Measurements from ENCODE around the gene OPN1SW.

The OPN1SW gene

DNA sequence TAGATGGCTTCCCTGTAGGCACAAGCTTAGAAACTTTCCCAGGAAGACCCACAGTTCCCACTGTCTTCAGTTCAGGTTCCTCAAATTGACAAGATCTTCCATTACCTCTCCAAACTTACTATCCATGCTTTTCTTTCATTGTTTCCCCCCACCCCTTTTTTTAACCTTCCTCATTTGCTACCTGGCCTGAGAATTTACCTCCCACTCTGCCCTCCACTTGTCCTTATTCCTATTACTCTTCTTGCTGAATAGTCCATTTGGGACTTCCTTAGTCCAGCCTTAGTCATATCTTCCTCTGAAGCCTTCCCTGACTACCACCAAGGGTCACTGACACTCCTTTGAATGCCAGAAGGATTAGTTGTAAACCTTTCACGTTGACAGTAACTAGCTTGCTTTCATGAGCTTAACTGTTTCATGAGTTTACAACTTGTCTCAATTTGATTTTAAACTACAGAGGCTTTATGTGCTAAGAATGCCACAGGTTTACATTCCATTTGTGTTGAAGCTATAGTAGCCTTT is 37.7 kb downstream of the OPN1SW start:
- intact Hi-C loops (cut with DNase I): no loop called here
- DNase-seq: no peak

DNA sequence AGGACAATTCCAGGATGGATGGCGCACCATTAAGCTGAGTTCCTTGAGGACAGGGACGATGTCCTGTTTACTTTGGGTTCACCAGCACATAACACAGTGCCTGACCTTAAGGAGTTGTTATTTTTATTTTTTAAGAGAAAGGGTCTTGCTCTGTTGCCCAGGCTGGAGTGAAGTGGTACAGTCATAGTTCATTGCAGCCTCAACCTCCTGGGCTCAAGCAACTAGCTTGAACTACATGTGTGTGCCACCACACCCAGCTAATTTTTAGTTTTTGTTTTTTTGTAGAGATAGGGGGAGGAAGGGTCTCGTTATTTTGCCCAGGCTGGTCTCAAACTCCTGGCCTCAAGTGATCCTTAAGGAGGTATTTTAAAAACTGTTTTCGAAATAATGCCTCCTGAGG is 38.2 kb downstream of the OPN1SW start:
- intact Hi-C loops (cut with DNase I): no loop called here
- no peak for DNase-seq

DNA sequence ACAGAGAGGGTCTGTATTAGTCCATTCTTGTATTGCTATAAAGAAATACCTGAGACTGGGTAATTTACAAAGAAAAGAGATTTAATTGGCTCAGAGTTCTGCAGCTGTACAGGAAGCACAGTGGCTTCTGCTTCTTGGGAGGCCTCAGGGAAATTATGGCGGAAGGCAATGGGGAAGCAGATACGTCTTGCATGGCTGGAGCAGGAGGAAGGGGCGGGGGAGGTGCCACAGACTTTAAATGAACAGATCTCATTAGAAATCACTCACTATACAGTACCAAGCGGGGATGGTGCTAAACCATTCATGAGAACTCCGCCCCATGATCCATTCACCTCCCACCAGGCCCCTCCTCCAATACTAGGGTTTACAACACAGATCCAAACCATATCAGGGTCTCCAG is 40.2 kb downstream of the OPN1SW start:
- intact Hi-C loops (cut with DNase I): no loop called here

DNA sequence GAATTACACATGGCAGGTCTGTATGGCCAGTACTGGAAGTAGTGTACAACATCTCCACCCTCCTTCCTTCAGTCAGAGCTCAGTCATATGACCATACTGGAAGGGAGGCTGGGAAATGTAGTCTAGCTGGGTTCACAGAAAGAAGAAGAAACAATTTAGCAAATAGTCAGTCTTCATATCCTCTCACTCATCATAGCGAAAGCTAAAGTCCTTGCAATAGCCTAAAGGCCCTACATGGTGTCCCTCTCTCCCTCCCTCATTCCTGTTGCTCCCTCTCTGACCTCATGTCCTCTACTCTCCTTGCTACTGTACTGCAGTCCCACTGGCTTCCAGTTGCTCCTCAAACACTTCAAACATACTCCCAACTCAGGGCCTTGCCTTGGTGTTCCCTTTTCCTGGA is 40.7 kb downstream of the OPN1SW start:
- no peak for DNase-seq
- intact Hi-C loops (cut with DNase I): no loop called here

More for the DNA sequence above, 40.2 kb downstream of the OPN1SW start:
- DNase-seq: no peak

DNA sequence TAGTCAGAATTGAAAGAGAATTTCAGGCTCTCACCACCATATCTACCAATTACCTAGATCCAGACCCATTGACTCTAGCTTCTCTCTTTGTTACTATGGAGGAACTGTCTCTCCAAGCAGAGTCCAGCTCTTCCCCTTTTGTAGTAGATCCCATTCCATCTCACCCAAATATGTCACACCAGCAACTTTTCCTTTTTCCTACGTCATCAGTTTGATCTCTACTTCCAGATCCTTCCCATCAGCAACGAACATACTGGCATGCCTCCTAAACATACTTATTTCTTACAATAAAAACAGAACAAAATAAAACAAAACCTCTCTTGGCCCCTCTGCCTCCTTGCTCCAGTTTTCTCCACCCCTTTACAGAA is 42.3 kb downstream of the OPN1SW start:
- DNase-seq: no peak
- intact Hi-C loops (cut with DNase I): no loop called here

DNA sequence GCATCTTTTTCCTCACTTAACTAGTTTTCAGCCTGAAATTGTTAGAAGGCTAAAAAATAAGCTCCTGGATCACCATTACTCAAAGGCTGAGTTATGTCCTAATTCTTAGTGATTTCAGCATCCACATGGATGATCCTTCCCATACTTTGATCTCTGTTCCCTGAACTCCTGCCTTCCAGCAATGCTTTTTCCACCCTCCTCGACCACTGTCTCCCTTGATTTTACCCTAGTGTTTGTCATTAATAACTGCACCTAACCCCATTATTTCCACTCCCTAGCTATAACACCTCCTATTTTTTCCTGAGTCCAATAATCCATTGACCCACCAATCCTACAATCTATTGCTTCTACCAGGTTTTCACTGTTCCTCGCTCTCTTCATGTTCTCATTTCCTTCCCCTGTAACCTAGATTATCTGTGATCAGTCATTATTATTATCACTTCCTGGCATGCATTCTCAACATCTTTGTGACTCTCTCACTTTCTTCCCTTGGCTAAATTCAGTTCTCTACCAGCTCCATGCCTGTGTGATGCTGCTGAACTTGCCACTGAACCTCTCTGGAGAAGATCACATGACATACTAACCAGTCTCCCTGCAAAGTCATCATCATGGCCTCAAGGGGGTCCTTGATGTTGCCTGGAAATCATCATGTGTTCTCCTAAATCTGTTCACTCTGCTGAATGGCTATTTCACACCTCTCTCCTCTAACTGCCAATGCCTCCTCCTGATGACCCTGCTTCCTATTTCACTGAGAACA is 42.9 kb downstream of the OPN1SW start:
- DNase-seq: no peak
- intact Hi-C loops (cut with DNase I): no loop called here

DNA sequence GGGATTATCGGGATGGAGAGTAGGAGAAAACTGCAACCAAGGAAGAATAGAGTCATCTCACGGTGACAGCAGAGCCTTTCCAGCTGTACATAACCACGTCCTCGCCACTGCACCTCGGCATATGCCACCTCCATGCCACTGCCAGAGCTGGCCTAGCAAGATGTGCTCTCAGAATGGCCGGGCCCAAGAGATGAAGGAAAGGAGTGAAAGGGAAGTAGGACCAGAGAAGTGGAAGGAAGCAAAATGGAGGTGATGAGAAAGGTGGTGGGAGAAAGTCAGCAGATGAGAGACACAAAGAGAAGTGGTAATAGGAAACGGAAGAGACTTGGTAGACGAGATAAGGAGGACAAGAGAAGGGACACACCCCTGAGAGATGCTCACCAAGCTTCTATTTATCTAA is 44.4 kb downstream of the OPN1SW start:
- intact Hi-C loops (cut with DNase I): no loop called here
- DNase-seq: no peak

DNA sequence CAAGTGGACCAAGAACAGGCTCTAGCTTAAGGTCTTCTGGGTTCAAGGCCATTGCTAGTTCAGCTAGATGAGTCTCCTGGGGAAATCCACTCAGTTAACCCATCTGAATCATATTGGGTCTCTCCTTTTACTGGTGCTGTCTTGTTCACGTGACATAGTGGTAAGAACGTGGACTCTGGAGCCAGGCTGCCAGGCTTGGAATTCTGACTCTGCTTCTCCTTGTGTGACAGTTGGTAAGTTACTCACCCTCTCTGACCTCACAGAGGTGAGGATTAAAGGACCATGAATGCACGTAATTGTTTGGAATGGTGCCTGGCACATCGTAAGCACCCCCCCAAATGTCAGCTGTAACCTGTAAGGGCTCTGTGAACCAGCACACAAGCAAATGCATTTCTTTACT is 46.1 kb downstream of the OPN1SW start:
- DNase-seq: no peak
- intact Hi-C loops (cut with DNase I): no loop called here

DNA sequence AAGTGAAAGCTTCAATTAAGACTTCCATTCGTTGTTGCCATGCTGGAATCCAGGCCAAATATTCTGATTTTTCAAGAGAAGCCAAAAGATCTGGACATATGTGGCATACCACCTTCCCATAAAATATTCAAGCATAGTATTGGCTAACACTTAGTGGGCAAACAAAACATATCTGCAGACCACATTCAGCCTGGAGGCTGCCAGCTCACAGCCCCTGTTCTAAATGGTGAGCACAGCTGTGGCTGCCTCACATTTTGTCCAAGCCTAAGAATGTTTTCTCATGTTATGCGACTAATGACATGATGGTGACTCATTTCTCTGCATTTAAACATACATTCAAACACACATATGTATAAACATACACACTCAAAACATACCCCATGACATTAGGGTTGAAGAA is 47.0 kb downstream of the OPN1SW start:
- DNase-seq: no peak
- intact Hi-C loops (cut with DNase I): no loop called here

DNA sequence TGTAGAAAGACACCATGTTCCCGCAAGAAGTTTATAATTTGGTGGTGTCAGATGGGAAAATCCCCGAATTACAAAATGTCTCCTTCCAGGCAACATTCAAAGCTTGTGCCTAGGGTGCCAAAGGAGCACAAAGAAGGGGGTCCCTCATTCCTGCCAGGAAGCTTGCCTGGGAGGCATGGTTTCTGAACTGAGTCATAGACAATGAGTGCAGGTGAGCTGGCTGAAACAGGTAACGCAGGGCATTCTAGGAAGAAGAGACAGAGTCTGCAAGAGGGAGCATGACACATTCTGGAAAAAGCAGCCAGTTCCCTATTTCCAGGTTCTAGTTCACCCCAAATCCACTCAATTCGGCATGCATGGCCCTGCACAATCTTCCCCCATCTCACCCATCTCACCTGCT is 48.4 kb downstream of the OPN1SW start:
- intact Hi-C loops (cut with DNase I): no loop called here
- DNase-seq: no peak

DNA sequence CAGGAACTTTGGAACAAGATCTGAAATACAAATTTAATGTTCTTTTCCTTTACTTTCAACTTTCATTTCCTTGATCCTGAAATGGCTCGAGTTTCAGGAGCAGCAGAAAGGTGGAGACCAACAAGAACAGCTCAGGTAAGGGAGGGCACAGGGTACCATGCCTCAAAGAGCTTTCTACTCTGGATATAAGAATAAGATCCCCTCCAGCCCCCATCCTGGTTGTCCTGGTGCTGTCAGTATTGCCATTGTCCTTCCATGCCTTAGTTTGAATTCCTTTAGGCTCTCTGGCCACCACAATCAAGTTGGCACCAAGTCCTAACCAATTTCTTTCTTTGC is 48.9 kb downstream of the OPN1SW start:
- intact Hi-C loops (cut with DNase I): no loop called here
- DNase-seq: no peak

DNA sequence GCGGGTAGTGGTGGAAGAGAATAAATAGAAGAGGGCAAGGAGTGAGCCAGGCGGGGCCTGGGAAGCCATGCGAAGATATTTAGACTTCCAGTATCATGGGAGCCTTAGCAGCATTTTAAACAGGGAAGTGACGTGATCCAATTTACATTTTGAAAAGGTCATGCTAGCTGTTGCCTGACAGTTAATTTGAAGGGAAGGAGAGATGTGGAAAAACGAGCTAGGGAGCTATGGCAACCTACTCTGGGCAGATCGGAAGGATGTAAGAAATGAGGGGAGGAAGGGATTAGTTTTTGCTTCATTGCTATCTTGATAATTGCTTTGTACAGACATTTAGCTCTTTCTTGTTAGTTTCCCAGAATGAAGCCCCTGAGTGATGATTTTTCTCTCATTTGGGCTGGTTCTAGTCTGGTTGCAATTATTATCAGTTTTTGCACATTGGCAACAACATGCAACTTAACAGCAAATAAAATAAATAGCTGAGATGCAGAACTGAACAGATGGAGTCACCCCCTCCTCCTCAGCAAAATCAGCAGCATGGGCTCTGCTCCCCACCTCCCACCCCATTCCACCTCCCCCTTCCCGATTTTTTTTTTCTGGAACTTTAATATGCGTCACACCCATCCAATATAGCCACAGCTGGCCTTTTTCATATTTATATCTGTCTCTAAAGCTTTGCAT is 49.4 kb downstream of the OPN1SW start:
- no peak for DNase-seq
- intact Hi-C loops (cut with DNase I): no loop called here

DNA sequence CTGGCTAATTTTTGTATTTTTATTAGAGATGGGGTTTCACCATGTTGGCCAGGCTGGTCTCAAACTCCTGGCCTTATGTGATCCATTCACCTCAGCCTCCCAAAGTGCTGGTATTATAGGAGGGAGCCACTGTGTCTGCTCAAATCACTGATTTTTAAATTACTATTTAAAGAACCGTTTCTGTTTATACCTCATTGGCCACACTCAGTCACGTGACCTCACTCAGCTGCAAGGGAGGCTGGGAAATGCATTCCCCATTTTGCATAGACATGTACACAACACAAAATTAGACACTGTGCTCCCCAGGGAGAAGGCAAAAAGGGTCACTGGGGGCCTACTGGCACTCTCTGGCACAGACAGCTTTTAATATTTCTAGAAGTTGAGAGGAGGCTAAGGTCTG is 50.1 kb downstream of the OPN1SW start:
- intact Hi-C loops (cut with DNase I): no loop called here
- DNase-seq: no peak

DNA sequence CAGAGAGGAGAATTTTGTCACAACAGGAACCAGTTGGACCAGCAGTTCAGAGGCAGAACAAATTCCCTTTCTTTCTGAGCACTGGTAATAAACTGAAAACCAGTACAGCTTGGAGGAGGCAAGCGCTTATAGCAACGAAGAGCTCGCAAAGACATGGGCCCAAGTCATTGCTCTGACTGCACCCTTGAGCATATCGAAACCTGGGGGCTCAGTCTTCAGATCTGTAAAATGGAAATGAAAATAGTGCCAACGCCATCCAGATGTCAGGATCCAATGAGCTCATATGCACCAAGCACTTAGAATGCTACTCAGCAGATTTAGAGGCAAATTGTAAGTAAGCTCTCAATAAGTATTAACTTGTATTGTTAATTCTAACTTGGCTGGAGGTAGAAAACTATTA is 50.9 kb downstream of the OPN1SW start:
- DNase-seq: no peak
- intact Hi-C loops (cut with DNase I): no loop called here

Data from posterior cingulate gyrus (tissue), 11 donors.